ENCODE results near the gene TARS2.

Gene TARS2

DNA sequence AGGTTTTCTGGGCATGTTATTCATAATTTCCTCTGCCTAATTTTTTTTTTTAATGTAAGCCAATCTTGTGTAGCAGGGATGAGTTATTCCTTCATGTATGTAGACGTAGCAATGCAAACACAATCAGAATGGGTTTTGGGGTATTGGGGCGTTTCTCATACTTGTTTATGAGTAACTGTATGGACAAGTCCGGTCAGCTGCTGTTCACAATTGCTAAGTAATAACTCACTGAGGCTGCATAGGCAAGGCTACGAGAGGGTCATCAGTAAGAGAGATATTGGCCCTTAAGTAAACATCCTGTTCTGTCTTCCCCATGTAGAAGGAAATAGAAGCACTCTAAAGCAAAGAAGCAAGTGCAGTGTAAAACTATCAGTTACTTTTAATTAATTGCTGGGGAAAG, 9.5 kb upstream of the TARS2 start:
- TF ChIP-seq, protein P1, sequence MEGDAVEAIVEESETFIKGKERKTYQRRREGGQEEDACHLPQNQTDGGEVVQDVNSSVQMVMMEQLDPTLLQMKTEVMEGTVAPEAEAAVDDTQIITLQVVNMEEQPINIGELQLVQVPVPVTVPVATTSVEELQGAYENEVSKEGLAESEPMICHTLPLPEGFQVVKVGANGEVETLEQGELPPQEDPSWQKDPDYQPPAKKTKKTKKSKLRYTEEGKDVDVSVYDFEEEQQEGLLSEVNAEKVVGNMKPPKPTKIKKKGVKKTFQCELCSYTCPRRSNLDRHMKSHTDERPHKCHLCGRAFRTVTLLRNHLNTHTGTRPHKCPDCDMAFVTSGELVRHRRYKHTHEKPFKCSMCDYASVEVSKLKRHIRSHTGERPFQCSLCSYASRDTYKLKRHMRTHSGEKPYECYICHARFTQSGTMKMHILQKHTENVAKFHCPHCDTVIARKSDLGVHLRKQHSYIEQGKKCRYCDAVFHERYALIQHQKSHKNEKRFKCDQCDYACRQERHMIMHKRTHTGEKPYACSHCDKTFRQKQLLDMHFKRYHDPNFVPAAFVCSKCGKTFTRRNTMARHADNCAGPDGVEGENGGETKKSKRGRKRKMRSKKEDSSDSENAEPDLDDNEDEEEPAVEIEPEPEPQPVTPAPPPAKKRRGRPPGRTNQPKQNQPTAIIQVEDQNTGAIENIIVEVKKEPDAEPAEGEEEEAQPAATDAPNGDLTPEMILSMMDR (IDR thresholded peaks at IDR 0.05; ENCODE audit: insufficient read depth, low read length, missing control alignments) = no peak
- peak; percentile 19 for DNase-seq (ENCODE audit: low read depth, low spot score)
- CTCF ChIA-PET = interaction anchor here (1.0 kb wide), 1 partner anchor 9 kb away, joined by 3 read pairs; the partner anchor contains the start of gene TARS2
- H3K4me3 ChIP-seq (ENCODE audit: low read depth, low read length) = no peak overlapping the region
- POLR2A ChIA-PET = no interaction called here

DNA sequence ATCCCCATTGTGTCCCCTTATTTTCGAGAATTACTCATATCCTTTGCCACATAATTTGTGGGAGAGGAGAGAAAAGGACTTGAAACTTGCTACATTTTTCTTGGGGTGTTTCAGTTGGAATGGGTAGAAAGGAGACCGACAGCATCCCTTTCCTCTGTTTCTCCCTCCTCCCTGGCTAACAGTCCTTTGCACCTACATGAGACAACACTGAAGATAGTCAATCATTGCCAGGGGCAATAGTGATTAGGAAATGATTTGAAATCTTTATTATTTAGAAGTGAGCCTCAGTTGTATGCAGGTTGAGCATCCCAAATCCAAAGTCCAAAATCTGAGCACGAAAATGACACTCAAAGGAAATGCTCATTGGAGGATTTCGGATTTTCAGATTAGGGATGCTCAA, 7.8 kb upstream of the TARS2 start:
- TF ChIP-seq, protein P1 (IDR thresholded peaks at IDR 0.05; ENCODE audit: insufficient read depth, low read length, missing control alignments) = no peak

DNA sequence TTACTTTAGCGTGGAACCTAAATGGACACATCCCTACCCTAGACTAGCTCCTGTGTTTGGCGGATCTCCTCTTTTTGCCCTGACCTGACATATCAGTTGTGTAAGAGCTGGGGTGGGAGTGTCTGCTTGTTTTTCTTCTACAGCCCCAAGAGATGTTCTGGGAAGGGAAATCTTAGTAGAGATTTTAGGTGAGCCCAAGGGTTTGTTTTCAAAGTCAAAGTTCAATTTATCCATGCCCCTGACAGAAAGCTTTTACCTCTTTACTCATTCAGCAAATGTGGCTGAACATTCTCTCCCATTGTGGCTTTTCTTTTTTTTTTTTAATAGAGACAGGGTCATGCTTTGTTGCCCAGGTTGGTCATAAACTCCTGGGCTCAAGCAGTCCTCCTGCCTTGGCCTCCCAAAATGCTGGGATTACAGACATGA, 7.3 kb upstream of the TARS2 start:
- CTCF ChIA-PET = interaction anchor here (1.1 to 1.4 kb wide), 2 partner anchors 15 to 81 kb away, joined by 4 read pairs; no protein-coding TSS in a partner anchor
- DNase-seq (ENCODE audit: low read depth, low spot score) = no peak

More for the DNA sequence above, 7.8 kb upstream of the TARS2 start:
- ChIA-PET CTCF (interaction anchor here (1.1 kb wide), 1 partner anchor 14 kb away, joined by 4 read pairs; no protein-coding TSS in a partner anchor), POLR2A (no interaction called here)
- no peak for DNase-seq (ENCODE audit: low read depth, low spot score)
- no peak overlapping the region for H3K4me3 ChIP-seq (ENCODE audit: low read depth, low read length)

DNA sequence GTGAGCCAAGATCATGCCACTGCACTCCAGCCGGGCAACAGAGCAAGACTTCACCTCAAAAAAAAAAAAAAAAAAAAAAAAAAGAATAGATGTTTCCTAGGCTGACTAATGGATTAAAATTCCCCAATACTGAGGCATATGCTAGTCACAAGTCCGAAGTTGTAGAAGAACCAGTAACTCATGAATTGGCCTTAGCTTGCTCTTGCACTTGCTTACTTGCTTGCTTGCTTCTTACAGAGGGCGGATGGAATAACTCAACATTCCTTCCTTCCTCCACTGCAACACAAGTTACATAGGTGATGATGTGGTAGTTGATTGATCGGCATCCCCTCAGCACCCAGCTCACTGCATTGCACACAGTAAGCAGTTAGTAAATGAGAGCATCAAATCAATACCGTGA, 2.8 kb upstream of the TARS2 start:
- TF ChIP-seq, protein P1 (IDR thresholded peaks at IDR 0.05; ENCODE audit: insufficient read depth, low read length, missing control alignments) = no peak
- POLR2A ChIA-PET = interaction anchor here (0.6 kb wide), 2 partner anchors 17 to 69 kb away, joined by 3 to 4 read pairs; no protein-coding TSS in a partner anchor
- CTCF ChIA-PET = interaction anchor here (0.9 to 3.7 kb wide), 3 partner anchors 48 to 87 kb away, joined by 4 to 28 read pairs (median 15); no protein-coding TSS in a partner anchor
- peak; percentile 34 for DNase-seq (ENCODE audit: low read depth, low spot score)
- H3K4me3 ChIP-seq (ENCODE audit: low read depth, low read length) = no peak overlapping the region

More for the DNA sequence above, 7.3 kb upstream of the TARS2 start:
- POLR2A ChIA-PET = no interaction called here
- no peak overlapping the region for H3K4me3 ChIP-seq (ENCODE audit: low read depth, low read length)
- TF ChIP-seq, protein P1 (IDR thresholded peaks at IDR 0.05; ENCODE audit: insufficient read depth, low read length, missing control alignments) = no peak

DNA sequence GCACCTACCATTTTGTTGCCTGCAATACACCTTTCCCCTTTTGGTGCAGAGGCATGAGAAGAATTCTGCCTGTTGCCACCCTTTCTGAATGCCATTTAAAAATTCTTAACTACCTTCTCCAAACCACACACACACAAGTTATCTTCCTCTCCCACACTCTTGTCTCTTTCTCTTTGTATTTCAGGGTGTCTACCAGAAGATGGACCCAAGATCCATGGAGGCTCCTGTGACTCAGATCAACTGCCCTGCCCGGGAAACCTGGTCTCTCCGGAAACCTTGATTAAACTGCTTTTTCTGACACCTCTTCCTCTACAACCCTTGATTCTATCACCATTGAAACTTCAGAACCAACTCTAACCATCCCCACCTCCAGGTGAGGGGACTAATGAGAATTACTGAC, 2.4 kb upstream of the TARS2 start:
- DNase-seq (ENCODE audit: low read depth, low spot score) = no peak
- POLR2A ChIA-PET = interaction anchor here (0.6 kb wide), 2 partner anchors 16 to 69 kb away, joined by 3 to 4 read pairs; no protein-coding TSS in a partner anchor
- TF ChIP-seq, protein P1 (IDR thresholded peaks at IDR 0.05; ENCODE audit: insufficient read depth, low read length, missing control alignments) = peak; percentile 25
- CTCF ChIA-PET = interaction anchor here (0.9 to 3.7 kb wide), 4 partner anchors 32 to 87 kb away, joined by 4 to 28 read pairs (median 10); no protein-coding TSS in a partner anchor
- no peak overlapping the region for H3K4me3 ChIP-seq (ENCODE audit: low read depth, low read length)

DNA sequence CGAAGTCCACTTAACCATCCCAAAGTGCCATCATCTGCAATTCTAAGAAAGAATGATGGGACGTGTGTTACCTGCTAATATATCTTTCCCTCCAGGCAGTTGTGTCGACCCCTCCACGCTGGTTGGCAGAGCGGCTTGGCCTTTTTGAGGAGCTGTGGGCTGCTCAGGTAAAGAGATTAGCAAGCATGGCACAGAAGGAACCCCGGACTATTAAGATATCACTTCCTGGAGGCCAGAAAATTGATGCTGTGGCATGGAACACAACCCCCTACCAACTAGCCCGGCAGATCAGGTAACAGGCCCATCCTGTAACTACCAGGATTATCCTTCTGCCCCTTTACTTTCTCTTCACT, 520 bp downstream of the TARS2 start:
- TF ChIP-seq, protein P1 (IDR thresholded peaks at IDR 0.05; ENCODE audit: insufficient read depth, low read length, missing control alignments) = no peak
- ChIA-PET CTCF (interaction anchor here (0.5 to 4.1 kb wide), 9 partner anchors 10 to 131 kb away, joined by 3 to 28 read pairs (median 4); partner anchors contain the start of gene FALEC), POLR2A (interaction anchor here (1.5 kb wide), 1 partner anchor 28 kb away, joined by 5 read pairs; the partner anchor contains the start of gene FALEC)
- no peak for DNase-seq (ENCODE audit: low read depth, low spot score)
- peak overlapping the region; percentile 86 for H3K4me3 ChIP-seq (ENCODE audit: low read depth, low read length)
